Stimulated activated CD4-positive, alpha-beta T cell treated with anti-CD3 and anti-CD28 coated beads, Interleukin-12 subunit alpha, Interleukin-12 subunit beta, amount 100 ng/mL, for 4 hours (primary cell): ENCODE data around the gene FCAR.
"Not testable (repeated sequence)": the region's sequence is repeated elsewhere in the genome, so short reads cannot be mapped to it uniquely, and the experiment has no call there.

Experiments
- DNase-seq: peaks from one replicate; pipeline ENCODE4 v3.0.0-alpha.2; 2020

The FCAR gene

GRCh38 chr19:54896036-54896435 lies 22.0 kb downstream of the FCAR start:
- no peak for DNase-seq

- not testable (repeated sequence) for DNase-seq
These were observed 24.6 kb downstream of the FCAR start for GRCh38 chr19:54898685-54899084.

GRCh38 chr19:54899646-54900045 lies 25.6 kb downstream of the FCAR start:
- DNase-seq = not testable (repeated sequence)

- not testable (repeated sequence) for DNase-seq
These were observed 27.1 kb downstream of the FCAR start for GRCh38 chr19:54901153-54901552.

GRCh38 chr19:54902061-54902460 lies 28.0 kb downstream of the FCAR start:
- DNase-seq = no peak

- no peak for DNase-seq
These were observed 29.3 kb downstream of the FCAR start for GRCh38 chr19:54903303-54903702.

- DNase-seq = not testable (repeated sequence)
These were observed 30.2 kb downstream of the FCAR start for GRCh38 chr19:54904261-54904660.

- DNase-seq = no peak
These were observed 31.4 kb downstream of the FCAR start for GRCh38 chr19:54905421-54905802.

GRCh38 chr19:54905803-54906511 lies 31.9 kb downstream of the FCAR start, which contains the start of gene NCR1:
NCR1 (plus strand) TSS chr19:54906148; CDS start chr19:54906188, 40 bp downstream.
- DNase-seq = no peak

- DNase-seq = no peak
These were observed 32.8 kb downstream of the FCAR start for GRCh38 chr19:54906819-54907218.

- not testable (repeated sequence) for DNase-seq
These were observed 33.9 kb downstream of the FCAR start for GRCh38 chr19:54907899-54908298.

GRCh38 chr19:54916822-54917221 lies 42.8 kb downstream of the FCAR start:
- DNase-seq = no peak

GRCh38 chr19:54918499-54918898 lies 44.5 kb downstream of the FCAR start:
- DNase-seq = no peak

GRCh38 chr19:54919646-54920563 lies 45.9 kb downstream of the FCAR start:
- DNase-seq = not testable (repeated sequence)

- no peak for DNase-seq
These were observed 47.0 kb downstream of the FCAR start for GRCh38 chr19:54921082-54921481.

GRCh38 chr19:54923276-54923675 lies 49.2 kb downstream of the FCAR start:
- DNase-seq = no peak

GRCh38 chr19:54928299-54928698 lies 54.3 kb downstream of the FCAR start:
- no peak for DNase-seq

GRCh38 chr19:54937926-54938325 lies 63.9 kb downstream of the FCAR start:
- DNase-seq = no peak

- DNase-seq = no peak
These were observed 64.9 kb downstream of the FCAR start for GRCh38 chr19:54938906-54939305.

- DNase-seq = not testable (repeated sequence)
These were observed 65.5 kb downstream of the FCAR start for GRCh38 chr19:54939538-54939937.
